Stomach (tissue), 4 donors: ENCODE data around the gene WDR72.

Experiments used
- CTCF ChIP-seq, 7 experiments: fragments of 450-650 bp in 4 of 7; fragments of 200-600 bp in 3 of 7; sonication (generic) in 3 of 7; IDR thresholded peaks; one replicate each; pipeline ENCODE4 v1.5.1; 2016 to 2019; ENCODE audit warnings: antibody characterized with exemption in 7 of 7, control low read depth in 2 of 7, mild to moderate bottlenecking in 1 of 7
- EP300 ChIP-seq: sonication (generic); formaldehyde crosslinking; IDR thresholded peaks from one replicate; pipeline ENCODE4 v1.6.1; 2017; ENCODE audit warnings: antibody characterized with exemption
- POLR2A ChIP-seq, 4 donors: fragments of 450-650 bp; IDR thresholded peaks; one replicate each; pipeline ENCODE4 v1.6.1; 2016; ENCODE audit warnings: antibody characterized with exemption in 4 of 4, control low read depth in 2 of 4, mild to moderate bottlenecking in 1 of 4, moderate library complexity in 1 of 4
- POLR2AphosphoS5 ChIP-seq, 3 donors: sonication (generic); formaldehyde crosslinking; IDR thresholded peaks; one replicate each; pipeline ENCODE4 v1.6.1; 2016; ENCODE audit warnings: antibody characterized with exemption in 3 of 3

DNA sequence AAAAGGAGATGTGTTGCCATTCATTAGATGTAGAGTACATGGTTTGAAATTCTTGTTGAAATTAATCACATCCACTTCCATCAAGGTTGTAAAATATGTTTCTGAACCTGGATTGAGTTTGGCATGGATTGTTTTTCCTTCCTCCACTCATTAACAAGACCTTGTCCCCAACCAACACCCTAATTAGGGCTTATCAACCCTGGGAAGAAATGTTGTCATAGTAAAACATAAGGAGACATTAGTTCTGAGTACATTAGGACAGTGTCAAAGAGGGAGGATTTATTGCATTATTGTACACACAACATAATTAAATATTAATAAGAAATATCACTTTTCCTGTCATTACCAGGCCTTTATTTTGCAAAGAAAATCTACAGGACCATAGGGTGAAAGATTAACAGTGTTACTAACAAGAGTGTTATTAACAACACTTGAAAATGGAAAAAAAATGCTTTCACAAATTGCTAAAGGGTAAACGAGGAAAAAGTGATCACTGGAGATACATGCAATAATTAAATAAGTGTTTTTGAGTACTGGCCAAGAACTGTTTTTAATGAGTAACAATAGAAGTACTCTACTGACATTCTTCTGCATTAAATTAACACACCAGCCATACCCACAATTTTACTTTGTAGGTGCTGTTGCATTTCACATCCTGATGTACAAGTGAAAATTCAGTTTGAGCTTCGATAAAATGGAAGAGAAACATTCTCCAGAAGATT, 30.4 kb upstream of the WDR72 start:
- TF ChIP-seq POLR2A (IDR thresholded peaks at IDR 0.05) (no peak), POLR2AphosphoS5 (IDR thresholded peaks at IDR 0.05) (no peak), CTCF (IDR thresholded peaks at IDR 0.05) (no peak), EP300 (no peak)
